ENCODE measurements around the gene ALDH1B1.

DNA sequence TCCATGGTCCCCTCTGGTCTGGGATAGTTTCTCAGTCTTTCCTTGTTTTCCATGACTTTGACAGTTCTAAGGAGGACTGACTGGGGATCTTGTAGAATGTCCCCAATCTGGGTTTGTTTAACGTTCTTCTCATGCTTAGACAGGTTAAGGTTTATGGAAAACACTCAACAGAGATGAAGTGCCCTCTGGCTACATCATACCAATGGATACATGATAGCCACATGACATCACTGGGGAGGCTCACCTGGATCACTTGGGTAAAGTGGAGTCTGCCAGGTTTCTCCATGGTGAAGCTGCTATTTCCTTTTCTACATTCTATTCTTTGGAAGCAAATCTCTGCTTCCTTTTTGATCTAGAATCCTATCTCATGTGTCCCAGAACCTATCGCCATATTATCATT lies 23.8 kb upstream of the ALDH1B1 start:
- no peak for TF ChIP-seq CTCF (IDR thresholded peaks at IDR 0.05)
- no peak for TF ChIP-seq POLR2A (IDR thresholded peaks at IDR 0.05)

Measured in tibial nerve (tissue), 3 donors.